Activated gamma-delta T cell treated with anti-CD3 and anti-CD28 coated beads, Interleukin-2, amount 50 U/mL, for 16 hours (primary cell): ENCODE measurements around the gene KLK10.
"Not testable (repeated sequence)": the region's sequence is repeated elsewhere in the genome, so short reads cannot be mapped to it uniquely, and the experiment has no call there.

Source experiments
- DNase-seq: peaks from one replicate; pipeline ENCODE4 v3.0.0-alpha.2; 2020; ENCODE audit warnings: low read depth

The KLK10 gene

DNA sequence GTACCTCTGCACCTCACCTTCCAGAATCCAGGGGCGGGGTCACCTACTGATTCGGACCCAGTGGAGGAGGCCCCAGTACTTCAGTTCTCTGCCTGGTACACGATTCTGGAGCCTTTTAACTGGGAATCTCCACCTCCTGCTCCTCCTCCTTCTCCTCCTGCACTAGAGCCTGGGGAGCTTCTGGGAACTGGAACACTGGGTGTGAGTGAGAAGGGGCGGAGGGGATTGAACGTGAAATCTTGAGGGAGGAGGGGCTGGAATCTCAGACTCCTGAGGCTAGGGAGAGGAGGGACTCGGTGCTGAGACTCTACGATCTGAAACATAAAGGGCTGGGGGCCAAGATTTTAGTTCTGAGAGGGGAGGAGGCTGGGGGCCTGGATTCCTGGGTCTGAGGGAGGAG, 18.0 kb downstream of the KLK10 start, which contains the start of gene KLK8:
KLK8 (minus strand) TSS at position 90 of the 400 bp plus-strand sequence. CDS start 437 bp downstream, outside the sequence.
- no peak for DNase-seq

DNA sequence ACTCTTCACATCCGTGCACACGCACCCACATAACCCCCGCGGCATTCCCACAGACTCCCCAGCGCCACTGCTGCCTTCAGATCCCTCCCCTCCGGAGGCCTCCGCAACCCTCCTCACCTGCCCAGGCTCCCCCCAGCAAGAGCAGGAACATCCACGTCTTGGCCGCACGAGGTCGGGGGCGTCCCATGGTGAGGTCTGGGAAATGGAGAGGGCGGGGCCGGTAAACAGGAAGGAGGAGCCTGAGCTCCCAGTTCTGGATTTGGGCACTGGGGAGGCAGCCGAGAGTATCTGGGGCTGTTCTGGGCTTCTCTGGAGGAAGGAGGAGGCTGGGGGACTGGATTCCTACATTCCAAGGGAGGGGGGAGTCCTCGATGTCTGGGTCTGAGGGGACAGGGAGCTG, 18.5 kb downstream of the KLK10 start:
- DNase-seq: no peak

DNA sequence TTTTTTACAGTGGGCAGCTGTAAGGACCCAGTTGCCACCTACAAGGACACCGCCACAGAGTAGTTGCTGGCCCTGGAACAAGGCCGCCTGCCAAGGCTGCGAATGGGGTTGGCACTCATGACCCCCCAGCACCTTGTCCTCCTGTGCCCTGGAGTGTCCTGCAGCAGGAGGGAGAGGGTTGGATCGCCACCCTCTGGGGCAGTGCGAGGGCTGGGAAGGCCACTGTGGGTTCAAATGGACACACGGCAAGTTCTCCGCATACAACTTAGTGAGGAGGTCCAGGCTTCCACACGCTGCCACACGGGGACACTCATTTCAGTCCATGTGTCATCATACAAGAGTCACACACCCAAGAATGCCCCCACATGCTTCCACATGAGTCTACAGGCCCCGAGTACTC, 19.1 kb downstream of the KLK10 start:
- DNase-seq: no peak

DNA sequence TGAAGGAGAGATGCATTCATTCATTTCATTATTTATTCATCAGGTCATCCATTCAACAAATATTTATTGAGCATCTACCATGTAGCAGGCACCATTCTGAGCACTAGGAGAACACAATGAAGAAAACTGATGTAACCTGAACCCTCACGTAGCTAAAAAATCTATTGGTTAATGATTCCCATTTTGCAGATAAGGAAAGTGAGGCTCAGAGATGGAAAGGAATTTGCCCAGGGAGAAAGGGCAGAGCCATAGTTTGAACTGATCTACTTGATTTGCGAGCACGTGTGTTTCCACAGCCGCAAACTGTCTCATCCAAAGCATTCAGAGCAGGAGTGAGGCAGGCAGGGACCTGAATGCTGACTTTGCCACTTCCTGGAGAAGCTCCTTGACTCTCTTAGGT, 20.8 kb downstream of the KLK10 start:
- no peak for DNase-seq

DNA sequence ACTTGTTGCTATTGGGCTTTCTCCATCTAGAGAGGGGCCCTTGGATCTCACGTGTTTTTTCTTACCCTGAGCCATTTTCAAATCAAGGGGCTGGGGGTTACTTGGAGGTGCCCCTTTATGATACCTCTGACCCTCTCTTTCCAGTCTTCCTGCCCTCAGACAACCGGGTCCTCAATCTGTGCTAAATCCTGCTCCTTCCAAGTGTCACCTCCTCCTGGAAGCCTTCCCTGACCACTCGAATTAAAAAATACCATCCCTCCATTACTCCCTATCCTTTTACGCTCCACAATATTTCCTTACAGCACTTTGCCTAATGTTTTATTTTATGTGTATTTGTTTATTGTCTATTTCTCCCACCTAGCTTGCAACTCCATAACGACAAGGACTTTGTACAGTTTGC, 21.4 kb downstream of the KLK10 start:
- DNase-seq: no peak

DNA sequence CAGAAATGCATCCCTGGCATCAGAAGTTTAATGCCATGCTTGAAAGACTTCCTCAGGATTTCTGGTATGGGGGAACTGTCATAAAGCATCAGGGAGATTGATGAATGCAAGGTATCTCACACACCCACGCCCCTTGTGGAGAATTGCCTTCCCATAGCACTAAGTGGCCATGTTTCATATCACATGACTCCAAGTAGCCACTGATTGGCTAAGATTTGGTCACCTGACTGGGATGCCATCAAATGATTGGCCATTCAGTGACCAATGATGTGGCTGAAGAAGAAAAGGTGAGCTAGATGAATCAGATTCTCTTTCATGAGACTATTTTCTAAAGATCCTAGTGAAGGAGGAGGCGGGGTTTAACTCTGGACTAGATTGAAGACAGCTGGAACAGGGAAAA, 25.4 kb downstream of the KLK10 start:
- DNase-seq: no peak

DNA sequence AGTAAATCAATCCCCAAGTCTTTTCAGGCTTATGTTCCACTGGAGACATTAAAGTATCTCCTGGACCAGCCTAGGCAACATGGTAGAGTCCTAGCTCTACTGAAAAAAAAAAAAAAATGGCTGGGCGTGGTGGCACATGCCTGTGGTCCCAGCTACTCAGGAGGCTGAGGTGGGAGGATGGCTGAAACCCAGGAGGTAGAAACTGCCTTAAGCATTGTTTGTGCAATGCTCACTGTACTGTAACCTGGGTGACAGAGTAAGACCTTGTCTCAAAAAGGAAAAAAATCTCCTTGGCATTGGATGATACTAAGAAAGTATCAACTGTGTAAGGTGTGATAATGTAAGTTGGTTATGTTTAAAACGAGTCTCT, 26.9 kb downstream of the KLK10 start:
- no peak for DNase-seq

DNA sequence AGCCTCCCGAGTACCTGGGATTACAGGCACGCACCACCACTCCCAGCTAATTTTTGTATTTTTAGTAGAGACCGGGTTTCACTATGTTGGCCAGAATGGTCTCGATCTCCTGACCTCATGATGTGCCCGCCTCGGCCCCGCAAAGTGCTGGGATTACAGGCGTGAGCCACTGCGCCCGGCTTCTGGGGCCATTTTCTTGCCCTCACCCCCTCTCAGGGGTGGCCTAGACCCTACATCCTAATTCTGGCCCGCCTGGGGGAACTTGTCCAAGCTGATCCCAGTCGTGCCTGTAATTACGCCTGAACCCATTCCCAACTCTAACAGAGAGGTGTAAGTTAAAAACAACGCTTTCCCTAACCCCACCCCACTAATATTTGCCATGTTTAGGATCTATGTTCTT, 35.1 kb downstream of the KLK10 start:
- not testable (repeated sequence) for DNase-seq

DNA sequence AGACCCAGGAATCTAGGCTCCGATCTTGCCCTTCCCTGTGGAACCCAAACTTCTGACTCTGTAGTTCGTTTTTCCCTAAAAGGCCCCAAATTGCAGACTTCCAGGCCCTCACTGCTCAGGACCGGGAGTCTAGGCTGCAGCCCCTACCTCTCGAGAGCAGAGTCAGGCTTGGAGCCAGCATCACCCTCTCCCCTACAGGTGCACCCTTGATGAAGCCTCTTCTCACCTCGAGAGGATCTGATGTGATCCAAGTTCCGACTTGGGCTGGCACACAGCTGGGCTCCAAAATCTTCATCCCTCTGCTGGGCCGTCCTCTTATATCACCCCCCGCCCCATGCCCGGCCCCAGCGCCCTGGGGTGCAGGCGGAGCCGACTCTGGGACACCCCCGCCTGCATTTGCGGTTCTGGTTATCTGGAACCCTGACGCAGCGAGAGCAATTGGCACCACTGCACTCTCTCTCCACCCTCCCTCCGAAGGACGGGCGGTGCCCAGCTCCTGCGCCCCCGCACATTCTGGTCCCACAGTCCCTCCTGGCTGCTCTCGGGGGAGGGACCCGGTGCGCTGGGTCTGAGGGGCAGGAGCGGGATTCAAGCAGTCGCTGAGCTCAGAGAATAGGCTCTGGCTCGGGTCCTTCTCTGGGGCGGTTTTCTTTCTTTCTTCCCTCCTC, 35.8 kb downstream of the KLK10 start, which contains the start of gene KLK7:
KLK7 (minus strand) TSS at position 293 of the 668 bp plus-strand sequence. CDS start 1,518 bp downstream, outside the sequence.
- DNase-seq: no peak

DNA sequence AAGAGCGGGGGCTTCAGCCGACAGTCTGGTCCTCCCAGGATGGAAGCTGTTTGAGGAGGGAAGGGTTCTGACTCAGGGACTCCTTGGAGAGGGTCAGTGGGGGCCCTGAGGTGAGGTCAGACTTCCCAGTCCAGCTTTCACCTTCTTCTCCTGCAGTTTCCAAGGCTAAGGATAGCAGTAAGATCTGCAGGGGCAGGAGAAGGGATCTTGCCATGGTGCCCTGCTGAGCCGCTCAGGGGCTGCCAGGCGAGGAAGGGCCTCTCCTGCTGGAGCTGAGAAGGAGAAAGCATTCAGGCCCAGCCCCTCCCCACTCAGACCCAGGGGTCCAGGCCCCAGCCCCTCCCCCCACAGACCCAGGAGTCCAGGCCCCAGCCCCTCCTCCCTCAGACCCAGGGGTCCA, 37.3 kb downstream of the KLK10 start:
- no peak for DNase-seq

DNA sequence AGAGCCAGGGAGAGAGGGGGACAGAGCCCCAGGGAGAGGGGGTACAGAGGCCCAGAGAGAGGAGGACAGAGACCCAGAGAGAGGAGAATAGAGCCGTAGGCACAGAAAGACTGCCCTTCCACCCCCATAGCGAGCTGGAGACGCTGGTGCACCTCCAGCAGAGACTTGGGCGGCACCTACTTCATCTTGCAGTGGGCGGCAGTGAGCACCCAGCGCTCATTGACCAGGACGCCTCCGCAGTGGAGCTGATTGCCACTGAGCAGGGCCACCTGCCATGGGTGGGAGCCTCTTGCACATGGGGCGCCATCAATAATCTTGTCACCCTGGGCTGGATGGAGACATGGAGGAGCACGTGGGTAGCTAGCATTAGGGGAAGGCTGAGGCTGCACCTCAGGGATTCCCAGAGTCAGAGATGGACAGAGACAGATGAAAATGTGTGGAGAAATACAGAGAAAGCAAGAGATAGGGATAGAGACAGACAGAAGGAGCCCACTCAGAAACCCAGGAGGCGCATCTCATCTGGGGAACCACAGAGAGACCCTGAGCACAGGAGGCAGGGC, 37.8 kb downstream of the KLK10 start:
- no peak for DNase-seq

DNA sequence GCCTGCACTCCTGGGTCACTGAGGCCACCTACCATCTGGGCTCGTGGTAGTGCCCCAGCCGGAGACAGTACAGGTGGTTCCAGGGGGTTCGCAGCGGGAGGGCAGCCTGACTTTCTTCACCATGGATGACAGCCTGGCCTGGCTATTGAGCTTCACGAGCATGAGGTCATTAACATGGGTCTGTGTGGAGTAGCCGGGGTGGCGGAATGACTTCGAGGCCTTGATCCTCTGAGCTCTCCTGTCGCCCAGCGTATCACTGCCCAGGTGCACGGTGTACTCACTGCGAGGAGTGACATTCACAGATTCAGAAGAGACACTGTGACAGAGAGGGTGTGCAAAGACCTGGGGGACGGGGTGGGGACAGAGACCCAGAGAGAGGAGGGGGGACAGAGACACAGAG, 39.3 kb downstream of the KLK10 start:
- DNase-seq: no peak

DNA sequence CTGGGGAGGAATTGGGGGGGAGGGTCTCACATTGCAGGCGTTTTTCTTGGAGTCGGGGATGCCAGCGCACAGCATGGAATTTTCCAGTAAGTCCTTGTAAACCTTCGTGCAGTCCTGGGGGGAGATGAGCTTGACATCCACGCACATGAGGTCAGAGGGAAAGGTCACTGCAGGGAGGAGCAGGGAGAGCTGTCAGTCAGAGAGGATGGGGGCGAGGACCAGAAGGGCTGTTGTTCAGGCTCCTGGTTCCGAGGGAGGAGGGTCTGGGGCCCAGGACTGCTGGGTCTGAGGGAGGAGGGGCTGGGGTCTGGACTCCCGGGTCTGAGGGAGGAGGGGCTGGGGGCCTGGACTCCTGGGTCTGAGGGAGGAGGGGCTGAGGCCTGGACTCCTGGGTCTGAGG, 39.8 kb downstream of the KLK10 start:
- no peak for DNase-seq

DNA sequence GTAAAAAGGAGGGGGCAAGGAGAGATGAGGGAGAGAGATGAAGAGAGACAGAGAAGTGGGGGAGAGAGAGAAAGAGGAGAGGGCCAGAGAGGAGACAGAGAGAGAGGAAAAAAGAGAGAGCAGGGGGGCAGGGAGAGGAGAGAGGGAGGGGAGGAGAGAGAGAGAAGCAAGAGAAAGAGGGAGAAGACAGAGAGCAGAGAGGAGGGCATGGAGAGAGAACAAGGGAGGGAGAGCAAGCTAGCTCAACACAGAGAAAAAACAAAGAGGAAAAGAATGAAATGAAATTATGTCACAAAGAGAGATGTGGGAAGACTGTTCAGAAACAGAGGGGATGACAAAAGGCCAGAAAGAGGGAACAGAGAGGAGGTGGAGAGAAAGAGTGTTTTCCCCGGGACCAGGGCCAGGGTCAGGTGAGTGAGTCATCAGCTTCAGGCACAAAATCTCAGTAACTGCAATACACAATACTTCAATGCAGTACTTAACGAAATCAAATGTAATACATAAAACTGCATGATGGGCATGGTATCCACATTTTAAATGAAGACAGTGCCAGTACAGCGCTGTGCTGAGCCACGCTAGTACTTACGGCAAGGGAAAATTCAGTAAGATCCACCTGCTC, 40.6 kb downstream of the KLK10 start:
- DNase-seq: no peak

DNA sequence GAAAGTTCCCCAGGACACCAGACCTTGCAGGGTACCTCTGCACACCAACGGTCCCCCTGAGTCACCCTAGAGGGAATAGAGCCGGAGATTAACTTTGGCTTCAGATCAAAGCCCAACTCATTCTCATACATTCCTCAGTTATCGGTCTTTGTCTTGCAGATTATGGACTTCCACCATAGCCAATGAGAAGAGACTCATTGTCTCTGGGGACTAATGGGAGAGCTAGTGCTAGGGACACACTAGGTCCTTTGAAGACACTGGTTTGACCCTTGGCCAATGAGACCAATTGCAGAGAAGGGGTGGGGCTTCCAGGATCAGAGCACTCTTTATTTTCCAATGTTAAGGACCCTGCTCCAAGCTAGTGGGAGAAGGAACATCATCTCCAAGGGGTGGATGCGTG, 41.9 kb downstream of the KLK10 start:
- no peak for DNase-seq

DNA sequence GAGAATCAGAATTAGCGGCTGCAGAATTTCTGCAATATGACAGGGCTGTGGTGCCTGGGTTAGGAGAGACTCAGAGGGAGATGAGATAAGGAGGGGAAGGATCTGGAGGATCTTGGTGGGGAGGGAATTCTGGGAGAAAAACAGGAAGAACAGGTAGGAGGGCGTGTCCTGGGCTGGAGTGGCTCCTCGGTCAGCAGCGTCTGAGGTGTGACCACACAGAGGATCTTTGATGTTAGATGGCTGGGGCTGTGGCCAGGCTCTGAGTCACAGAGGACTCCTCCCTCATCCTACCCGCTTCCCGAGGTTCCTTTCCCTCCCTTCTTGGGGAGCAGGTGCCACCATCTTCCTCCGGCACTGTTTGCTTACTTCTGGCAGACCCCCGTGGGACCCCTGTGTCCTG, 43.7 kb downstream of the KLK10 start:
- DNase-seq: no peak

DNA sequence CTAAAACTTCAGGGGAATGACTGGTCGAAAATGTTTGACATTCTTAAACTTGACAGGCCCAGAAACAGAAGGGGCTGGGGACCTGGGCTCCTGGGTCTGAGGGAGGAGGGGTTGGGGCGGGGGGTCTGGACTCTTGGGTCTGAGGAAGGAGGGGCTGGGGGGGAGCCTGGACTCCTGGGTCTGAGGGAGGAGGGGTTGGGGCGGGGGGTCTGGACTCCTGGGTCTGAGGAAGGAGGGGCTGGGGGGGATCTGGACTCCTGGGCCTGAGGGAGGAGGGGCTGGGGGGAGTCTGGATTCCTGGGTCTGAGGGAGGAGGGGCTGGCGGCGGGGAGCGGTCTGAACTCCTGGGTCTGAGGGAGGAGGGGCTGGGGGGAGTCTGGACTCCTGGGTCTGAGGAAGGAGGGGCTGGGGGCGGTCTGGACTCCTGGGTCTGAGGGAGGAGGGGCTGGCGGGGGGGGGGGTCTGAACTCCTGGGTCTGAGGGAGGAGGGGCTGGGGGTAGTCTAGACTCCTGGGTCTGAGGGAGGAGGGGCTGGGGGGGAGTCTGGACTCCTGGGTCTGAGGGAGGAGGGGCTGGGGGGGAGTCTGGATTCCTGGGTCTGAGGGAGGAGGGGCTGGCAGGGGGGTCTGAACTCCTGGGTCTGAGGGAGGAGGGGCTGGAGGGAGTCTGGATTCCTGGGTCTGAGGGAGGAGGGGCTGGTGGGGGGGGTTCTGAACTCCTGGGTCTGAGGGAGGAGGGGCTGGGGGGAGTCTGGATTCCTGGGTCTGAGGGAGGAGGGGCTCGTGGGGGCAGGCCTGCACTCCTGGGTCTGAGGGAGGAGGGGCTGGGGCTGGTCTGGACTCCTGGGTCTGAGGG, 44.6 kb downstream of the KLK10 start:
- no peak for DNase-seq

DNA sequence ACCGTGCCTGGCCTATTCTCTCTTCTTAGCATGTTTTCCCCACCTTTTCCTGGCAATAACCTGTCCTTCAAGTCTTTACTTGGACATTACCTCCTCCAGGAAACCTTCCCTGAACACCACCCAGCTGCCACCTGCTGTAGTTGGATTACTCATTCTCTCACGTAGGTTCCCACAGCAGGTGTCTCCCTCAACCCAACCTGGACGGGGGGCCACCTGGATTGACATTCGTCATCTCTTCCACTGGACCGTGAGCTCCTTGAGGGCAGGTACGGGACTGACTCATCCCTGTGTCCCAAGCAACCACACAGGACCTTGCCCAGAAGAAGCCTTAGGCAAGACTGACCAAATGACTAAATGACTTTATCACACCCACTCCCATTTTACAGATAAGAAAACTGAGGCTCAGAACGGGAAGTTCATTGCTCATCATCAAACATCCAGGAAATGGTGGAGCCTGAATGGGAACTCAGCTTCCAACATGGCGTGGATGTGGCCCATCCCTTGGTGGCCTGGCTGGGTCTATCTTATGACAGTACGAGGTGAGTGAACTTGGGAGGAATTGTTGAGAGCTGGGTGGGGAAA, 46.6 kb downstream of the KLK10 start:
- no peak for DNase-seq

DNA sequence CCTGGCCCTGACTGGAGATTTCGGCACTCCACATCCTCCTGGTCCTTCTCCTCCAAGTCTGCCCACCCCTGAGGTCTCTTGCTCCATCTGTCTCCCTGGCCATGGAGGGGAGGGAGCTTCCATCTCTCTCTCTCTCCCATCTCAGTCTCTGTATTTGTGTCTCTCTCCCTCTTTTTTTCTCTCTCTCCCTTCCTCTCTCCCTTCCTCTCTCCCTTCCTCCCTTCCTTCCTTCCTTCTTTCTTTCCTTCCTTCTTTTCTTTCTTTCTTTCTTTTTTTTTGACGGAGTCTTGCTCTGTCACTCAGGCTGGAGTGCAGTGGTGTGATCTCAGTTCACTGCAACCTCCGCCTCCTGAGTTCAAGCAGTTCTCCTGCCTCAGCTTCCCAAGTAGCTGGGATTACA, 49.7 kb downstream of the KLK10 start:
- not testable (repeated sequence) for DNase-seq

DNA sequence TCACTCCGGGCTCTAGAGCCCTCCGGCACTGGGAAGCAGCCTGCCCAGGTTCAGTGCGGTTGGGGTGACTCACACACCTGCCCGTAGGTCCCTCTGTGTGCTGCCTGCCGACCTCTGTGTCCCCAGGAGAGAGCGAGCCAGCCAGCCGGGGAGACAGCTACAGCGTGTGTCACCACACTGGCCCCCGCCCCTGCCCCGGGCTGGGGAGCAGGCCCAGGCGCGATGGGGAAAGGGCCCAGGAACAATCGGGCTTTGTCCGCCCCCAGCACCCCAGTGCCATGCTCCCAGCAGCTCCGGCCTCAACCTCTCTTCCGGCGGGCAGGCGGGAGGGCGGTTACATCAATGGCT, 50.1 kb downstream of the KLK10 start, which contains the start of gene KLK6:
KLK6 (minus strand) TSS at position 179 of the 348 bp plus-strand sequence. CDS start 1,487 bp downstream, outside the sequence.
- no peak for DNase-seq

DNA sequence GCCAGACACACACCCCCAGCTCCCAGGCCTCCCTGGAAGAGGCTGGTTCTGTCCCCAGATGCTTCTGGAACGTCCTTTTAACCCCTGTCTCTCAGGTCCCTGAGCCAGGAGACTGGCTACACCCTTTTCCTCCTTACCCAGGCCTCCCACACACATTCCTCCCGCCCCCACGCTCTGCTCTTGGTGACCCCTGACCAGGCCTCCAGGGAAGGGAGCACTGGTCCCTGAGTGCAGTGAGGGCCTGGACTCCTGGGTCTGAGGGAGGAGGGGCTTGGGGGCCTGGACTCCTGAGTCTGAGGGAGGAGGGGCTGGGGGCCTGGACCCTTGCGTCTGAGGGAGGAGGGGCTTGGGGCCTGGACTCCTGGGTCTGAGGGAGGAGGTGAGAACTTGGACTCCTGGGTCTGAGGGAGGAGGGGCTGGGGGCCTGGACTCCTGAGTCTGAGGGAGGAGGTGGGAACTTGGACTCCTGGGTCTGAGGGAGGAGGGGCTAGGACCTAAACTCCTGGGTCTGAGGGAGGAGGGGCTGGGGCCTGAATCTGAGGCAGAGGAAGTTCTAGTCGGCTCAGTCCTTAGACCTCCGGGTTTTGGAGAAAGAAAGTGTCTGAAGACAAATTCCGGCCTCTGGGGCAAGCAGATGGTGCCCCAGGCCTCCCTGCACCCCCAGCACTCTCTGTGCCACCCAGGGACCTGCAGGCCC, 50.6 kb downstream of the KLK10 start:
- DNase-seq: no peak
